Stimulated activated CD8-positive, alpha-beta memory T cell treated with anti-CD3 and anti-CD28 coated beads, Interleukin-4, amount 100 ng/mL, for 4 hours (primary cell): ENCODE results near the gene KLF12.

Experiments used
- DNase-seq, 2 donors: peaks; one replicate each; pipeline ENCODE4 v3.0.0-alpha.2; 2020; ENCODE audit warnings: low read depth in 2 of 2, low spot score in 1 of 2

KLF12 gene

GRCh38 chr13:74103970-74104555 lies 30.1 kb downstream of the KLF12 start:
- no peak for DNase-seq

- DNase-seq: no peak
Observed at GRCh38 chr13:74103196-74103595, 31.0 kb downstream of the KLF12 start.

DNA sequence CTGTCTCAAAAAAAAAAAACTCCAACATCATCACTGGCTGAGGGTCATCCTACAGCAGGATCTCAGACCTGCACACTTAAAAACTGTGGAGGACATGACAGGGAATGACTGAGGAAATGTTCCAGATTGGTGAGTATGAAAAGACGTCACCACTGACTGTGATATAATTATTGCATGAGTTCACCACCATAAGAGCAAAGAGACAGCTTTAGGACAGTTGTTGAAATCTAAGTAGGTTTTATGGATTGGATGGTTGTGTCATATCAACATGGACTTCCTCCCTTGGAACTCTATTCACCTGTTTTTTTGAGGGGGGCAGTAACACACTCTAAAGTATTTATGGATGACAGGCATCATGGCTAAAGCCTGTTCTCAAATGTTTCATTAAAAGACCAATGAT lies 31.5 kb downstream of the KLF12 start:
- DNase-seq: no peak

GRCh38 chr13:74101436-74101835 lies 32.8 kb downstream of the KLF12 start:
- no peak for DNase-seq

GRCh38 chr13:74098077-74098476 lies 36.1 kb downstream of the KLF12 start:
- DNase-seq: no peak

- no peak for DNase-seq
Observed at GRCh38 chr13:74097116-74097515, 37.1 kb downstream of the KLF12 start.

- no peak for DNase-seq
Observed at GRCh38 chr13:74093691-74094090, 40.5 kb downstream of the KLF12 start.

- DNase-seq: no peak
Observed at GRCh38 chr13:74092711-74093110, 41.5 kb downstream of the KLF12 start.

GRCh38 chr13:74090869-74091605 lies 43.2 kb downstream of the KLF12 start:
- DNase-seq: no peak

GRCh38 chr13:74090397-74090796 lies 43.8 kb downstream of the KLF12 start:
- DNase-seq: no peak

DNA sequence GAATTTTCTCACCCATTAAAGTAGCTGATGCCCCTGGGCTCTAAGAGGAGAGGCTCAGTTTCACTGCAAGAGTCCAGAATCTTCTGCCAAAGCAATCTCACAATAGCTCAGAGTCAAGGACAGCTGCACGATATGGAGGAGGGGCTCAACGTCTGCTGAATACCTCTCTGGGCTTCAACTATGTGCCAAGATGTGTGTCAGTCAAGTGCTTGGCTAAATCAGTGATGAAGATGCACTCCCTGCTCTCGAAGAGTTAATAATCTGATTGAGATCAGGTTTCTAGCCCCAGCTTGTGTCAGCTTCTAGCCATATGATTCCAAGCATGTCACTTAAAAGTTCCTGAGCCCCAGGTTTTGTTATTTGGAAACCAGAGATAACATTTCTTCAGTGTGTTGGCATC lies 46.8 kb downstream of the KLF12 start:
- DNase-seq: no peak
